Panc1 (cell line): ENCODE data around the gene CA10. TPM values are rescaled to one million over a fixed set of nuclear protein-coding genes. Genes with fewer than 3 reads are reported as not detected.

ENCODE experiments used
- ATAC-seq: fragments of 200-7000 bp; cut with Tn5 transposase; 2 replicates; pipeline ENCODE4 v1.9.1; 2020; ENCODE audit warnings: mild to moderate bottlenecking, moderate library complexity
- BruUV-seq: library from RNA; stranded (reverse); fragments of 400-500 nt; replicated peaks from 2 replicates; lab custom pipeline; 2021; lab: Mats Ljungman, UMichigan
- CTCF ChIA-PET: fragments of 300-600 bp; sonication (Branson Sonifier 250); formaldehyde crosslinking; loops from one replicate; lab custom pipeline; 2022; ENCODE audit warnings: antibody characterized with exemption; lab: Charles Lee
- POLR2A ChIA-PET: fragments of 300-600 bp; sonication (Branson Sonifier 250); formaldehyde crosslinking; loops from one replicate; lab custom pipeline; 2022; ENCODE audit warnings: antibody characterized with exemption; lab: Charles Lee
- DNase-seq: peaks from one replicate; pipeline ENCODE4 v3.0.0-alpha.2; 2010; ENCODE audit warnings: low read depth, low spot score
- H3K27ac ChIP-seq: 2 replicates; pipeline ENCODE4 v1.5.1; 2011; ENCODE audit warnings: mild to moderate bottlenecking, low read length, inconsistent platforms
- H3K27me3 ChIP-seq: fragments of 200-500 bp; sonication (Bioruptor generic); 2 replicates; pipeline ENCODE4 v1.6.0; 2014; ENCODE audit warnings: low read length, inconsistent platforms; ENCODE audit not compliant: control insufficient read depth, insufficient read depth
- H3K36me3 ChIP-seq: fragments of 200-500 bp; sonication (Bioruptor generic); 2 replicates; pipeline ENCODE4 v1.5.1; 2014; ENCODE audit warnings: inconsistent platforms, mild to moderate bottlenecking, low read length, moderate library complexity; ENCODE audit not compliant: control insufficient read depth, insufficient read depth
- H3K4me1 ChIP-seq: 2 replicates; pipeline ENCODE4 v1.5.1; 2011; ENCODE audit warnings: inconsistent platforms, mild to moderate bottlenecking, low read length, moderate library complexity; ENCODE audit not compliant: control insufficient read depth, insufficient read depth
- H3K4me3 ChIP-seq, 2 experiments: 2 replicates each; pipeline ENCODE4 v1.5.1; 2011 to 2012; ENCODE audit warnings: low read depth in 2 of 2, low read length in 2 of 2, mild to moderate bottlenecking in 2 of 2, inconsistent platforms in 1 of 2, moderate library complexity in 1 of 2
- H3K9me3 ChIP-seq: fragments of 200-500 bp; sonication (Bioruptor generic); 2 replicates; pipeline ENCODE4 v1.5.1; 2014; ENCODE audit warnings: low read depth, mild to moderate bottlenecking, inconsistent platforms, low read length, moderate library complexity; ENCODE audit not compliant: control insufficient read depth, insufficient read depth
- POLR2AphosphoS5 ChIP-seq: IDR thresholded peaks from 2 replicates; pipeline ENCODE4 v1.6.1; 2012; ENCODE audit warnings: mild to moderate bottlenecking, low read depth, low read length, moderate library complexity
- SIN3A ChIP-seq: IDR thresholded peaks from 2 replicates; pipeline ENCODE4 v1.6.1; 2012; ENCODE audit warnings: low read depth, mild to moderate bottlenecking, low read length, moderate library complexity, borderline replicate concordance; ENCODE audit not compliant: insufficient read depth
- TCF7L2 ChIP-seq: IDR thresholded peaks from 2 replicates; pipeline ENCODE4 v1.6.1; 2011; ENCODE audit warnings: mild to moderate bottlenecking, low read depth, low read length, inconsistent platforms
- in situ Hi-C: cut with HindIII; loops from 2 replicates; pipeline ENCODE4 v1.10.0; 2016; ENCODE audit warnings: low sequenced_read_pairs, low pct_unique_long_range_greater_than_20kb
- intact Hi-C: fragments of 100-400 bp; cut with micrococcal nuclease; formaldehyde crosslinking; loops from one replicate; pipeline ENCODE4 v1.10.0; 2022; ENCODE audit not compliant: unreplicated experiment
- total RNA-seq: library from RNA; stranded (reverse); gene quantifications from one replicate; pipeline ENCODE4 v1.2.1, GENCODE V29; 2021; ENCODE audit not compliant: unreplicated experiment
- TF ChIP-seq, protein P1 (sequence below): fragments of 450-650 bp; IDR thresholded peaks from 2 replicates; pipeline ENCODE4 v1.5.1; 2017; ENCODE audit warnings: mild to moderate bottlenecking
- TF ChIP-seq, protein P2 (sequence below), 2 experiments: IDR thresholded peaks; 2 replicates each; pipeline ENCODE4 v1.6.1; 2011 to 2012; ENCODE audit warnings: low read depth in 2 of 2, control low read depth in 1 of 2, low read length in 1 of 2, mild to moderate bottlenecking in 1 of 2, moderate library complexity in 1 of 2; ENCODE audit not compliant: insufficient read depth in 1 of 2

Gene CA10
- total RNA-seq, 1 experiment from 2014 or later, result not detected

DNA sequence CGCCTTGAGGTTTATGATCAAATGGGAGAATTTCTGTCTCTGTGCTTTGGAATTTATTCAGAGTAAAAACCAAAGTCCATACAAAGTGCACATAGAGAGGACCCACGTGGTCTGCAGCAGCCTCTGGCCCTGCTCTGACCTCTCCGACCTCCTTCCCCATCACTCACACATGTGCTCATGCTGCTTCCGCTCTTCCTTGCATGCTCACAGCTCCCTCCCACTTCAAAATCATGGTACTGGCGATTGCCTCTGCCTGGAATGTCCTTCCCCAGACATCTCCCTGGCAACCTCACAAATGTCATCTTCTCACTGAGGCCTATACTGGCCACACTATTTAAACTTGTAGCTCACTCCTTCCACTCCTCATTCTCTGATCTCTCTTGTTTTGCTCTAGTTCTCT, 418.0 kb downstream of the CA10 start:
- ChIA-PET POLR2A (no interaction called here), CTCF (no interaction called here)
- in situ Hi-C loops (no loop called here), intact Hi-C loops (no loop called here)
- Histone ChIP-seq H3K27ac (no peak overlapping the region), H3K27me3 (no peaks in the 10 kb centered on the region), H3K36me3 (no peaks in the 10 kb centered on the region), H3K9me3 (no peaks in the 10 kb centered on the region), H3K4me3 (no peak overlapping the region), H3K4me1 (no peaks in the 10 kb centered on the region)
- no peak for ATAC-seq
- no TSS peak for BruUV-seq
- no peak for TF ChIP-seq TCF7L2
- TF ChIP-seq, protein P1, sequence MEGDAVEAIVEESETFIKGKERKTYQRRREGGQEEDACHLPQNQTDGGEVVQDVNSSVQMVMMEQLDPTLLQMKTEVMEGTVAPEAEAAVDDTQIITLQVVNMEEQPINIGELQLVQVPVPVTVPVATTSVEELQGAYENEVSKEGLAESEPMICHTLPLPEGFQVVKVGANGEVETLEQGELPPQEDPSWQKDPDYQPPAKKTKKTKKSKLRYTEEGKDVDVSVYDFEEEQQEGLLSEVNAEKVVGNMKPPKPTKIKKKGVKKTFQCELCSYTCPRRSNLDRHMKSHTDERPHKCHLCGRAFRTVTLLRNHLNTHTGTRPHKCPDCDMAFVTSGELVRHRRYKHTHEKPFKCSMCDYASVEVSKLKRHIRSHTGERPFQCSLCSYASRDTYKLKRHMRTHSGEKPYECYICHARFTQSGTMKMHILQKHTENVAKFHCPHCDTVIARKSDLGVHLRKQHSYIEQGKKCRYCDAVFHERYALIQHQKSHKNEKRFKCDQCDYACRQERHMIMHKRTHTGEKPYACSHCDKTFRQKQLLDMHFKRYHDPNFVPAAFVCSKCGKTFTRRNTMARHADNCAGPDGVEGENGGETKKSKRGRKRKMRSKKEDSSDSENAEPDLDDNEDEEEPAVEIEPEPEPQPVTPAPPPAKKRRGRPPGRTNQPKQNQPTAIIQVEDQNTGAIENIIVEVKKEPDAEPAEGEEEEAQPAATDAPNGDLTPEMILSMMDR, result no peak
- no peak for TF ChIP-seq SIN3A
- TF ChIP-seq, protein P2, sequence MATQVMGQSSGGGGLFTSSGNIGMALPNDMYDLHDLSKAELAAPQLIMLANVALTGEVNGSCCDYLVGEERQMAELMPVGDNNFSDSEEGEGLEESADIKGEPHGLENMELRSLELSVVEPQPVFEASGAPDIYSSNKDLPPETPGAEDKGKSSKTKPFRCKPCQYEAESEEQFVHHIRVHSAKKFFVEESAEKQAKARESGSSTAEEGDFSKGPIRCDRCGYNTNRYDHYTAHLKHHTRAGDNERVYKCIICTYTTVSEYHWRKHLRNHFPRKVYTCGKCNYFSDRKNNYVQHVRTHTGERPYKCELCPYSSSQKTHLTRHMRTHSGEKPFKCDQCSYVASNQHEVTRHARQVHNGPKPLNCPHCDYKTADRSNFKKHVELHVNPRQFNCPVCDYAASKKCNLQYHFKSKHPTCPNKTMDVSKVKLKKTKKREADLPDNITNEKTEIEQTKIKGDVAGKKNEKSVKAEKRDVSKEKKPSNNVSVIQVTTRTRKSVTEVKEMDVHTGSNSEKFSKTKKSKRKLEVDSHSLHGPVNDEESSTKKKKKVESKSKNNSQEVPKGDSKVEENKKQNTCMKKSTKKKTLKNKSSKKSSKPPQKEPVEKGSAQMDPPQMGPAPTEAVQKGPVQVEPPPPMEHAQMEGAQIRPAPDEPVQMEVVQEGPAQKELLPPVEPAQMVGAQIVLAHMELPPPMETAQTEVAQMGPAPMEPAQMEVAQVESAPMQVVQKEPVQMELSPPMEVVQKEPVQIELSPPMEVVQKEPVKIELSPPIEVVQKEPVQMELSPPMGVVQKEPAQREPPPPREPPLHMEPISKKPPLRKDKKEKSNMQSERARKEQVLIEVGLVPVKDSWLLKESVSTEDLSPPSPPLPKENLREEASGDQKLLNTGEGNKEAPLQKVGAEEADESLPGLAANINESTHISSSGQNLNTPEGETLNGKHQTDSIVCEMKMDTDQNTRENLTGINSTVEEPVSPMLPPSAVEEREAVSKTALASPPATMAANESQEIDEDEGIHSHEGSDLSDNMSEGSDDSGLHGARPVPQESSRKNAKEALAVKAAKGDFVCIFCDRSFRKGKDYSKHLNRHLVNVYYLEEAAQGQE (IDR thresholded peaks at IDR 0.05; ENCODE audit: insufficient read depth in 1 of 2, low read depth in 2 of 2, low read length in 1 of 2), result no peak
- no peak for TF ChIP-seq POLR2AphosphoS5
- DNase-seq, result no peak

DNA sequence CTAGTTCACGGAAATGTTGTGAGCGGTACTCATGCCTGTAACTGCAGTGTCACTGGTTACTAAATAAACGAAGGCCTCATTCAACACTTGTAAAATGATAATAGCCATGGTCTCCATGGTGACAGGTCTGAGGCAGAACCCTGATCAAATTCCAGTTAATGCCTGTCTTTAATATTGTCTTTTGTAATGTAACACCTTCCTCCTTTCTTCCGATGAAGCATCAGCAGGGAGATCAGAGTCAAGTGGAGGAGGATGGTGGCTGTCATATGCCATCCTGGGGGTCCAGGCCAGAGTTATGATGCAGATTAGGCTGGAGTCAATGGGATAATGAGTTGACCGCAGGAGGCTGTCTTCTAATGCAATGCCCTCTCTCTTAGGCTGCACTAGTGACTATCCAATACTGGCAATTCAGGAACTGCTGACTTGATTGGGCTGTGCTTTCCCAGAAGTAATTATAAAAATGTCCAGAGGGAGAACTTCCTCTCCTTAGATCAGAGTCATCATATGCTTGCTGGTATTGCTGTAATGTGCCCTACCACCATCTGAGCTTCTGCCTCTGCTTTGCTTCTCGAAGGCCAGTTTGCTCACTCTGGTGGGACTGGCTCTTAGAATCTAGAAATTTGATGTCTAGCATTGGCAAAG, 419.1 kb downstream of the CA10 start:
- ChIA-PET POLR2A (no interaction called here), CTCF (no interaction called here)
- Histone ChIP-seq H3K4me1 (no peaks in the 10 kb centered on the region), H3K27ac (no peak overlapping the region), H3K9me3 (no peaks in the 10 kb centered on the region), H3K4me3 (no peak overlapping the region), H3K36me3 (no peaks in the 10 kb centered on the region), H3K27me3 (no peaks in the 10 kb centered on the region)
- DNase-seq (no peak), ATAC-seq (no peak)
- BruUV-seq, result no TSS peak
- in situ Hi-C loops, result no loop called here
- TF ChIP-seq, protein P2 (IDR thresholded peaks at IDR 0.05; ENCODE audit: insufficient read depth in 1 of 2, low read depth in 2 of 2, low read length in 1 of 2), result no peak
- TF ChIP-seq SIN3A (no peak), TCF7L2 (no peak), POLR2AphosphoS5 (no peak)
- TF ChIP-seq, protein P1, result no peak
- intact Hi-C loops, result loop anchor here (10.0 kb wide), 1 partner anchor 275 kb away; no protein-coding TSS in a partner anchor
